Smooth muscle cell (in vitro differentiated cells): ENCODE data around the gene LIN52. TPM values are rescaled to one million over a fixed set of nuclear protein-coding genes. Genes with fewer than 3 reads are reported as not detected.

Experiments
- DNase-seq: peaks from one replicate; lab custom pipeline; 2025; ENCODE audit not compliant: unreplicated experiment; lab: John Stamatoyannopoulos, UW
- H2AFZ ChIP-seq: fragments of 200-600 bp; sonication (generic); 2 replicates; pipeline ENCODE4 v1.6.0; 2016; ENCODE audit warnings: antibody characterized with exemption, low read depth, mild to moderate bottlenecking
- H3F3A ChIP-seq: fragments of 200-600 bp; sonication (generic); 2 replicates; pipeline ENCODE4 v1.6.0; 2017; ENCODE audit warnings: antibody characterized with exemption, low read depth
- H3K27ac ChIP-seq: fragments of 200-600 bp; sonication (generic); 2 replicates; pipeline ENCODE4 v1.5.1; 2016; ENCODE audit warnings: low read depth, mild to moderate bottlenecking
- H3K27me3 ChIP-seq: fragments of 200-600 bp; sonication (generic); 2 replicates; pipeline ENCODE4 v1.6.1; 2016; ENCODE audit warnings: low read depth, mild to moderate bottlenecking
- H3K36me3 ChIP-seq: fragments of 200-600 bp; sonication (generic); 2 replicates; pipeline ENCODE4 v1.5.1; 2016; ENCODE audit warnings: low read depth
- H3K4me1 ChIP-seq: fragments of 200-600 bp; sonication (generic); 2 replicates; pipeline ENCODE4 v1.5.1; 2016; ENCODE audit warnings: low read depth
- H3K4me2 ChIP-seq: fragments of 200-600 bp; sonication (generic); 2 replicates; pipeline ENCODE4 v1.6.0; 2016; ENCODE audit warnings: mild to moderate bottlenecking
- H3K4me3 ChIP-seq: fragments of 200-600 bp; sonication (generic); 2 replicates; pipeline ENCODE4 v1.5.1; 2016; ENCODE audit warnings: mild to moderate bottlenecking
- H3K79me2 ChIP-seq: fragments of 200-600 bp; sonication (generic); 2 replicates; pipeline ENCODE4 v1.6.0; 2016; ENCODE audit warnings: low read depth, mild to moderate bottlenecking
- H3K9ac ChIP-seq: fragments of 200-600 bp; sonication (generic); 2 replicates; pipeline ENCODE4 v1.6.0; 2016; ENCODE audit warnings: low read depth
- H3K9me3 ChIP-seq: fragments of 200-600 bp; sonication (generic); replicated peaks from 2 replicates; pipeline ENCODE4 v1.5.1; 2016; ENCODE audit warnings: low read depth
- H4K20me1 ChIP-seq: fragments of 200-600 bp; sonication (generic); 2 replicates; pipeline ENCODE4 v1.6.0; 2016; ENCODE audit warnings: low read depth
- WGBS: methylation state at CpG from one replicate; pipeline ENCODE4 v1.1.7; 2016; ENCODE audit warnings: low lambda C conversion rate; 5-methylcytosine and 5-hydroxymethylcytosine counted together
- polyA plus RNA-seq: library from polyadenylated mRNA; unstranded; fragments of >200 nt; fragmentation: Nextera tagmentation; extraction: Ambion mirVana; gene quantifications from 2 replicates; pipeline ENCODE4 v1.2.1, GENCODE V29; 2016
- total RNA-seq: library from RNA; depleted of rRNA; stranded (reverse); fragments of >200 nt; gene quantifications from 2 replicates; pipeline ENCODE4 v1.2.3, GENCODE V29; 2014
- TF ChIP-seq, protein P1 (sequence below): fragments of 200-600 bp; sonication (generic); IDR thresholded peaks from 2 replicates; pipeline ENCODE4 v1.5.1; 2017; ENCODE audit warnings: borderline replicate concordance, mild to moderate bottlenecking, antibody characterized with exemption; ENCODE audit not compliant: insufficient read depth, poor library complexity, severe bottlenecking

Gene LIN52
- total and polyA plus RNA-seq, 2 experiments from 2014 or later: 16.1 to 17.8 TPM

DNA sequence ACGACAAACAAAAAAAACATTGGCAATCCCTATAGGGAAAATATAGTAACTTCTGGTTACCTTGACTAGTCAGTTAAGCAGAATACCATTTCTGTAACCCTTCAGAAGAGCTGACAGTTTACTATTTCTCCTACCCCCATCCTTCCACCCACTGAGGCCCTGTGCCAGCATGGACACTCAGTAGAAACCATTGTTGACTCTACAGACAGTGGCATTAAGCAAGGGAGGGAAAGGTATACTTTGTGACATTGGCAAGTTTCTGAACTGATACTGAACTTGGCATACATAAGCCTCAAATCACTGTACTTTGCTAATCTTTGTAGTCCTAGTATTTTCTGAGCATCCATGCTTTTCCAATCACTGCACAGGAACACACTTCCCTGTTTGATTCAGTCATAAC is 121.1 kb downstream of the LIN52 start:
- Histone ChIP-seq H3K9ac (no peak overlapping the region), H3K4me1 (peaks cover 22% of the 10 kb centered on the region), H2AFZ (no peak overlapping the region), H3K27me3 (peaks cover 18% of the 10 kb centered on the region), H3K4me2 (no peak overlapping the region), H3K36me3 (no peaks in the 10 kb centered on the region), H3K27ac (no peak overlapping the region), H3K79me2 (no peaks in the 10 kb centered on the region), H4K20me1 (no peaks in the 10 kb centered on the region), H3F3A (no peaks in the 10 kb centered on the region), H3K4me3 (no peak overlapping the region), H3K9me3 (no peaks in the 10 kb centered on the region)
- TF ChIP-seq, protein P1, sequence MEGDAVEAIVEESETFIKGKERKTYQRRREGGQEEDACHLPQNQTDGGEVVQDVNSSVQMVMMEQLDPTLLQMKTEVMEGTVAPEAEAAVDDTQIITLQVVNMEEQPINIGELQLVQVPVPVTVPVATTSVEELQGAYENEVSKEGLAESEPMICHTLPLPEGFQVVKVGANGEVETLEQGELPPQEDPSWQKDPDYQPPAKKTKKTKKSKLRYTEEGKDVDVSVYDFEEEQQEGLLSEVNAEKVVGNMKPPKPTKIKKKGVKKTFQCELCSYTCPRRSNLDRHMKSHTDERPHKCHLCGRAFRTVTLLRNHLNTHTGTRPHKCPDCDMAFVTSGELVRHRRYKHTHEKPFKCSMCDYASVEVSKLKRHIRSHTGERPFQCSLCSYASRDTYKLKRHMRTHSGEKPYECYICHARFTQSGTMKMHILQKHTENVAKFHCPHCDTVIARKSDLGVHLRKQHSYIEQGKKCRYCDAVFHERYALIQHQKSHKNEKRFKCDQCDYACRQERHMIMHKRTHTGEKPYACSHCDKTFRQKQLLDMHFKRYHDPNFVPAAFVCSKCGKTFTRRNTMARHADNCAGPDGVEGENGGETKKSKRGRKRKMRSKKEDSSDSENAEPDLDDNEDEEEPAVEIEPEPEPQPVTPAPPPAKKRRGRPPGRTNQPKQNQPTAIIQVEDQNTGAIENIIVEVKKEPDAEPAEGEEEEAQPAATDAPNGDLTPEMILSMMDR: no peak
- WGBS: 95% methylated on average over 1 of the region's 1 CpG
- DNase-seq: no peak

DNA sequence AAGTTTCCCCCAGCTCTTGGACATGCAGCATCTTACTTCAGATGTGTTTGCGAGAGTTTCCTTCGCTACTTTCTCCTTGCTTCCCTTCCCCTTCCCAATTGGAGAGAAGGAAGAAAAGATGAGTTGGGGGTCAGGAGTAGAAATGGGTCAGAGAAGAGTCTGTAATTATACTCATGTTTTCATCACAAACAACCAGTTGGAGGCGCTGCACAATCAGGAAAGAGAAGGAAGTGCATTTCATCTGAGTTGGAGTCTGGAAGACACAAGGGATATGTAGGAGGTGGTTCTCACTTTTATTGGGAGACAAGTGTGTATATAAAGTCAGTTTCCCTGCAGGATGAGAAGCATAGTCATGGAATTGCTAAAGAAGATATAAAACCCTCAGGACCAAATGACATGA is 123.2 kb downstream of the LIN52 start:
- DNase-seq: no peak
- Histone ChIP-seq H4K20me1 (no peaks in the 10 kb centered on the region), H3K79me2 (no peaks in the 10 kb centered on the region), H2AFZ (no peak overlapping the region), H3K4me2 (no peak overlapping the region), H3K9ac (no peak overlapping the region), H3F3A (no peaks in the 10 kb centered on the region), H3K9me3 (no peaks in the 10 kb centered on the region), H3K27me3 (peaks cover 26% of the 10 kb centered on the region), H3K27ac (no peak overlapping the region), H3K4me3 (no peak overlapping the region), H3K4me1 (peaks cover 16% of the 10 kb centered on the region), H3K36me3 (no peaks in the 10 kb centered on the region)
- TF ChIP-seq, protein P1: no peak
- WGBS: 64% methylated on average over 3 of the region's 3 CpGs

DNA sequence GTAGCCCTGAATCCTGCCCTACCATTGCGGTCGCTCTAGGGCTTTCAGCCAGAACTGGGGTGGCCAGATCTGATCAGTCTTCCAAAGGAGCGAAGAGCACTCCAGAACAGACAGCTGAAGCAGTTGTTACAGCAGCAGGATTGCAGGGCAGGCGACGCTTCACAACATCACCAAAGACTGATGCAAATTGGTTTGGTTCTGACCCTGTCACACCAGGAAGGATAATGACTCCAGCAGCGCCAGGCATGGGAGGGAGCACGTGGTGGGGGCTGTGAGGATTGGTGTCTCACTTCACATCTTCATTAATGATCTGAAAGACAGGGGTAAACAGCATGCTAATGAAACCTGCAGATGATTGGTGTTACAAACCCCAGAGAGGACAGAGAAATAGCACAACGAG is 123.9 kb downstream of the LIN52 start:
- no peak overlapping the region for H3K4me3 ChIP-seq
- WGBS: 93% methylated on average over 8 of the region's 8 CpGs
- no peak overlapping the region for H3K4me2 ChIP-seq

DNA sequence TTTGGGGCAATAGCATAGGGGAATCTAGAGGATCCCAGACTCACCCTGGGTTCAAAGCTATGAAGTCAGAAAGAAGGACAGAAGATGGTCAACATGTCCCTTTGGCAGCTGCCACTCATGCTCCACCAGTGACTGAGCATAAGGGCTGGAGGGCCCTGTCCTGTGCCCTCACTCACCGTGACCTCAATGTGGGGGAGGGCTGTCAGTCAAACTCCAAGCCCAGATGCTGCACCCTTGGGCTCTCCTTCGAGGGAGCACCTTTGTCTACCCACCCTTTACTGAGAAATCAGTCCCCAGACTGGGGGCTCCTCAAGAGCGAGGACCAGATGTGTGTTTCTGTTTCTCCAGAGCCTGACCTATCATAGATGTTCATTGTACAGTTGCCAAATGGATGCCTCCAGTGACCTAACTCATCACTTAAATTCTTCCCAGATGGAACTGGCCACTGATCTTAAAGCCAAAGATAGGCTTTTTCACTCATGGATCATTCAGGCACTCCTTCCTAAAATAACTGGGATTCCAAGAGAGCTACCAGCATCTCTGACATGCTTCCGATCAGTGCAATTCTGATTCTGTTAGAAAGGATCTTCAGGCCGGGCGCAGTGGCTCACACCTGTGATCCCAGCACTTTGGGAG is 127.3 kb downstream of the LIN52 start:
- Histone ChIP-seq H3K27ac (no peak overlapping the region), H3K4me2 (no peak overlapping the region), H3K9me3 (no peaks in the 10 kb centered on the region), H3F3A (no peaks in the 10 kb centered on the region), H3K27me3 (peaks cover 55% of the 10 kb centered on the region), H4K20me1 (no peaks in the 10 kb centered on the region), H3K9ac (no peak overlapping the region), H3K79me2 (no peaks in the 10 kb centered on the region), H3K4me3 (no peak overlapping the region), H3K36me3 (no peaks in the 10 kb centered on the region), H3K4me1 (no peaks in the 10 kb centered on the region), H2AFZ (no peak overlapping the region)
- TF ChIP-seq, protein P1: no peak
- DNase-seq: no peak
- 91% methylated on average over 6 of the region's 6 CpGs for WGBS

More for the DNA sequence above, 123.9 kb downstream of the LIN52 start:
- Histone ChIP-seq H3K36me3 (no peaks in the 10 kb centered on the region), H3K9me3 (no peaks in the 10 kb centered on the region), H3K4me1 (peaks cover 9% of the 10 kb centered on the region), H3K9ac (no peak overlapping the region), H2AFZ (no peak overlapping the region), H3F3A (no peaks in the 10 kb centered on the region), H3K79me2 (no peaks in the 10 kb centered on the region), H4K20me1 (no peaks in the 10 kb centered on the region), H3K27ac (no peak overlapping the region), H3K27me3 (peaks cover 27% of the 10 kb centered on the region)
- DNase-seq: no peak
- TF ChIP-seq, protein P1: no peak
